PC-9 (cell line): Measurements from ENCODE around the gene PIEZO2. TPM values are rescaled to one million over a fixed set of nuclear protein-coding genes. Genes with fewer than 3 reads are reported as not detected.

Experiments
- BruUV-seq: library from RNA; stranded (reverse); fragments of 400-500 nt; replicated peaks from 2 replicates; lab custom pipeline; 2021; lab: Mats Ljungman, UMichigan
- CTCF ChIA-PET: fragments of 300-600 bp; sonication (Branson Sonifier 250); formaldehyde crosslinking; loops from one replicate; lab custom pipeline; 2022; ENCODE audit warnings: antibody characterized with exemption; lab: Charles Lee
- POLR2A ChIA-PET: fragments of 300-600 bp; sonication (Branson Sonifier 250); formaldehyde crosslinking; loops from one replicate; lab custom pipeline; 2022; ENCODE audit warnings: antibody characterized with exemption; ENCODE audit not compliant: unreplicated experiment; lab: Charles Lee
- DNase-seq, 2 experiments: peaks; one replicate each; pipeline versions ENCODE4 v3.0.0 to v3.0.0-alpha.2; 2015 to 2022; ENCODE audit warnings: mixed read lengths in 1 of 2
- H2AFZ ChIP-seq: fragments of 200-600 bp; sonication (generic); 2 replicates; pipeline ENCODE4 v1.8.1; 2017; ENCODE audit warnings: antibody characterized with exemption
- H3F3A ChIP-seq: fragments of 200-600 bp; sonication (generic); 2 replicates; pipeline ENCODE4 v1.8.1; 2017; ENCODE audit warnings: antibody characterized with exemption, mild to moderate bottlenecking, low read depth; ENCODE audit not compliant: insufficient read depth
- H3K27ac ChIP-seq: fragments of 200-600 bp; sonication (generic); 2 replicates; pipeline ENCODE4 v1.6.1; 2016; ENCODE audit warnings: mixed run types
- H3K27me3 ChIP-seq: fragments of 200-600 bp; sonication (generic); 2 replicates; pipeline ENCODE4 v1.6.1; 2016; ENCODE audit warnings: low read depth, mixed run types; ENCODE audit not compliant: insufficient read depth
- H3K36me3 ChIP-seq: fragments of 200-600 bp; sonication (generic); 2 replicates; pipeline ENCODE4 v1.6.1; 2016; ENCODE audit warnings: low read depth, mixed run types
- H3K4me1 ChIP-seq: fragments of 200-600 bp; sonication (generic); replicated peaks from 2 replicates; pipeline ENCODE4 v1.6.1; 2016; ENCODE audit warnings: mixed run types; ENCODE audit not compliant: insufficient read depth
- H3K4me2 ChIP-seq: fragments of 200-600 bp; sonication (generic); 2 replicates; pipeline ENCODE4 v1.6.1; 2017; ENCODE audit warnings: mixed run types
- H3K4me3 ChIP-seq: fragments of 200-600 bp; sonication (generic); 2 replicates; pipeline ENCODE4 v1.6.1; 2016; ENCODE audit warnings: mixed run types
- H3K79me2 ChIP-seq: fragments of 200-600 bp; sonication (generic); 2 replicates; pipeline ENCODE4 v1.6.1; 2017; ENCODE audit warnings: low read depth, mixed run types
- H3K9me2 ChIP-seq: fragments of 200-600 bp; sonication (generic); 2 replicates; pipeline ENCODE4 v1.8.1; 2017; ENCODE audit warnings: mild to moderate bottlenecking; ENCODE audit not compliant: insufficient read depth
- H3K9me3 ChIP-seq: fragments of 200-600 bp; sonication (generic); 2 replicates; pipeline ENCODE4 v1.8.1; 2016; ENCODE audit warnings: low read depth; ENCODE audit not compliant: insufficient read depth
- H4K20me1 ChIP-seq: fragments of 200-600 bp; sonication (generic); 2 replicates; pipeline ENCODE4 v1.8.1; 2017; ENCODE audit not compliant: insufficient read depth
- CTCF ChIP-seq: fragments of 200-600 bp; sonication (generic); conservative IDR thresholded peaks from 2 replicates; pipeline ENCODE4 v1.6.1; 2017; ENCODE audit warnings: mixed run types, antibody characterized with exemption, mild to moderate bottlenecking, moderate library complexity
- EZH2 ChIP-seq: fragments of 200-600 bp; sonication (generic); IDR thresholded peaks from 2 replicates; pipeline ENCODE4 v1.8.0; 2017; ENCODE audit warnings: antibody characterized with exemption, low read depth
- intact Hi-C: fragments of 100-400 bp; cut with micrococcal nuclease; formaldehyde crosslinking; loops from one replicate; pipeline ENCODE4 v1.10.0; 2022; ENCODE audit not compliant: unreplicated experiment
- total RNA-seq: library from RNA; stranded (reverse); gene quantifications from 2 replicates; pipeline ENCODE4 v1.2.3, GENCODE V29; 2021

Gene PIEZO2
- total RNA-seq, 1 experiment from 2014 or later = not detected

DNA sequence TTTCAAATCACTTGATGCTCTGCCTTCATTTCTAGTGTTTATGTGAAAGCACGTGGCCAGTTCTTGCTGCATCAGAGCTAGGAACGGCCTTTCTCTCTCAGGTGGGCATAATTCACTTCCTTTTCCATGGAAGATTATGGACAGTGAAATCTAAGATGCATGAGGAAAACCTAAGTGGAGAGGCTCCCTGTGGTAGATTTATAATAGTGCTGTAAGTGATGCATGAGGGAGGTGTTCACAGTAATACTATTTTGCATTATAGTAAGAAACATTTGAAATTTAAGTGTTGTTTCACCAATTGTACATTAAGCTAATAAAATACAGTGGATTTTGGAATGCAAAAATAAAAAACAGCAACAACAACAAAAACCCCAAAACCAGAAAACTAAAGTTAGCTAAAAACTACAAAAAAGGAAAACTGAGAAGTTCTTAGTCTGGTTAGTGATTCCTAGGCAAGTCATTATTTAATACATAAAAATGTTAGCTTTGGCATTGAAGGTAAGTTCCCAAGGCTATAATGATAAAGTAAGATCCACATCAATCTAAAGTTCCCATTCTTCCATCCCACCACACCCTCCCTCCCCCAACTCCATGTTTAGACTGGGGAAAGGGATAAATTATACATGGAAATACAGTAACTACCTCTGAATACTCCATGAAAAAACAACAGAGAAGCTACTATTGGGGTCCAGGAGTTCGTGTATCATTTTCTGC lies 469.7 kb downstream of the PIEZO2 start:
- Histone ChIP-seq H3K9me3 (no peaks in the 10 kb centered on the region), H3F3A (no peaks in the 10 kb centered on the region), H2AFZ (no peak overlapping the region), H3K79me2 (no peaks in the 10 kb centered on the region), H3K36me3 (no peaks in the 10 kb centered on the region), H3K4me2 (no peak overlapping the region), H3K27me3 (peaks cover 86% of the 10 kb centered on the region), H3K27ac (no peak overlapping the region), H4K20me1 (no peaks in the 10 kb centered on the region), H3K4me3 (no peak overlapping the region), H3K4me1 (no peaks in the 10 kb centered on the region), H3K9me2 (no peaks in the 10 kb centered on the region)
- TF ChIP-seq EZH2 = no peak
- TF ChIP-seq CTCF = no peak
- POLR2A ChIA-PET = no interaction called here
- CTCF ChIA-PET = no interaction called here
- intact Hi-C loops = no loop called here
- DNase-seq = no peak
- no TSS peak for BruUV-seq

DNA sequence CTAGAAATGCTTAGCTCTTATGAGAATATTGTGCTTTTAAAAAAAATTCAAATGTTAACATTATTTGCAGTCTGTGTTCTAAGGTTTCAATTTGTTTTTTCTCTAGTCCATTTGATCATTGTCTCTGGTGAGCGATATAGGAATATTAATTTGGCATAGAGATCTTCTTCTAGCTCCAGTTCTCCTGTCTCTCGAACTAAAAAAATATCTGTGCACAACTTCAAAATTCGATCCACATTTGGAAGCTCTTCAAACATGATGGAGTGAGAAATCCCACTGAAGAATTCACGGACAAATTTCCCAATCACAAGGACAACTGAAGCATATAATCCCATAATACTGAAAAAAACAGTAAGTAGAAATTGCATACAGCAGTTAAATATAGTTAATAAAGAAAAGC lies 477.9 kb downstream of the PIEZO2 start:
- ChIA-PET POLR2A (interaction anchor here (0.7 kb wide), 1 partner anchor 1392 kb away, joined by 3 read pairs; no protein-coding TSS in a partner anchor), CTCF (no interaction called here)
- no peak overlapping the region for H3K4me2 ChIP-seq
- TF ChIP-seq CTCF = no peak
- TF ChIP-seq EZH2 = no peak
- intact Hi-C loops = no loop called here
- H3F3A ChIP-seq = no peaks in the 10 kb centered on the region
- no TSS peak for BruUV-seq
- H3K79me2 ChIP-seq = no peaks in the 10 kb centered on the region
- no peak overlapping the region for H3K27ac ChIP-seq
- no peaks in the 10 kb centered on the region for H3K4me1 ChIP-seq
- H3K36me3 ChIP-seq = no peaks in the 10 kb centered on the region
- H3K27me3 ChIP-seq = peaks cover 94% of the 10 kb centered on the region
- H3K9me2 ChIP-seq = no peaks in the 10 kb centered on the region
- H3K9me3 ChIP-seq = no peaks in the 10 kb centered on the region
- no peak overlapping the region for H2AFZ ChIP-seq
- H4K20me1 ChIP-seq = no peaks in the 10 kb centered on the region
- H3K4me3 ChIP-seq = no peak overlapping the region
- DNase-seq = no peak

- ChIA-PET POLR2A (interaction anchor here (0.7 kb wide), 1 partner anchor 1391 kb away, joined by 3 read pairs; no protein-coding TSS in a partner anchor), CTCF (interaction anchor here (0.6 kb wide), 1 partner anchor 192 kb away, joined by 3 read pairs; no protein-coding TSS in a partner anchor)
- TF ChIP-seq CTCF = no peak
- TF ChIP-seq EZH2 = no peak
- Histone ChIP-seq H3K9me3 (no peaks in the 10 kb centered on the region), H3K36me3 (no peaks in the 10 kb centered on the region), H3F3A (no peaks in the 10 kb centered on the region), H3K79me2 (no peaks in the 10 kb centered on the region), H4K20me1 (no peaks in the 10 kb centered on the region), H3K27ac (no peak overlapping the region), H3K9me2 (no peaks in the 10 kb centered on the region), H3K4me3 (no peak overlapping the region), H3K4me2 (no peak overlapping the region), H3K27me3 (peaks cover 94% of the 10 kb centered on the region), H3K4me1 (no peaks in the 10 kb centered on the region), H2AFZ (no peak overlapping the region)
- intact Hi-C loops = no loop called here
- no TSS peak for BruUV-seq
- DNase-seq = no peak
Measured at GRCh38 chr18:10670856-10671255, 478.5 kb downstream of the PIEZO2 start.
